ENCODE results near the gene SCUBE1.

GRCh38 chr22:43247546-43248260 lies 95.5 kb downstream of the SCUBE1 start:
- TF ChIP-seq CTCF (IDR thresholded peaks at IDR 0.05) (no peak), POLR2A (IDR thresholded peaks at IDR 0.05) (no peak)

Measured in esophagus squamous epithelium (tissue), 4 donors.